GM12878 (cell line): ENCODE data around the gene RASGRF1. TPM values are rescaled to one million over a fixed set of nuclear protein-coding genes. Genes with fewer than 3 reads are reported as not detected.
A peak's percentile ranks its signal among the peaks of the same experiment; 100 is the strongest.

ENCODE experiments used
- ATAC-seq: fragments of 200-7000 bp; cut with Tn5 transposase; 3 replicates; pipeline ENCODE4 v1.9.1; 2020; ENCODE audit warnings: mild to moderate bottlenecking, moderate library complexity
- BruUV-seq: library from RNA; stranded (reverse); fragments of 400-500 nt; replicated peaks from 2 replicates; lab custom pipeline; 2021; lab: Mats Ljungman, UMichigan
- CTCF ChIA-PET: fragments of 300-600 bp; sonication (Branson Sonifier 250); formaldehyde crosslinking; extraction: SDS; loops from one replicate; lab custom pipeline; 2021; ENCODE audit warnings: inconsistent platforms; lab: Yijun Ruan, JAX
- POLR2A ChIA-PET: fragments of 350-600 bp; formaldehyde crosslinking; extraction: SDS; loops from one replicate; lab custom pipeline; 2021; ENCODE audit warnings: inconsistent platforms; lab: Charles Lee
- RAD21 ChIA-PET: fragments of 300-600 bp; sonication (Branson Sonifier 250); formaldehyde crosslinking; loops from one replicate; lab custom pipeline; 2023; ENCODE audit warnings: antibody characterized with exemption; ENCODE audit not compliant: unreplicated experiment; lab: Charles Lee
- SMC1A ChIA-PET: fragments of 300-600 bp; sonication (Branson Sonifier 250); formaldehyde crosslinking; loops from one replicate; lab custom pipeline; 2023; ENCODE audit not compliant: unreplicated experiment, uncharacterized antibody; lab: Charles Lee
- DNase-seq: peaks from one replicate; pipeline ENCODE4 v3.0.0-alpha.2; 2011; ENCODE audit warnings: low read depth, low spot score
- FAIRE-seq: peaks from 3 replicates; lab custom pipeline; 2011; peaks lifted over from hg19 to GRCh38; lab: Jason Lieb, UNC
- H2AFZ ChIP-seq: 2 replicates; pipeline ENCODE4 v1.6.0; 2011; ENCODE audit warnings: low read depth, low read length, control low read depth; ENCODE audit not compliant: control insufficient read depth
- H3K27ac ChIP-seq: 2 replicates; pipeline ENCODE4 v1.5.1; 2011; ENCODE audit warnings: control low read depth; ENCODE audit not compliant: control insufficient read depth, insufficient read depth
- H3K27me3 ChIP-seq, 2 experiments: replicated peaks in 1 of 2; 2 replicates each; pipeline versions ENCODE4 v1.6.0 to v1.6.1; 2011; ENCODE audit warnings: low read length in 1 of 2; ENCODE audit not compliant: control insufficient read depth in 2 of 2, insufficient read depth in 2 of 2
- H3K36me3 ChIP-seq, 2 experiments: 2 replicates each; pipeline ENCODE4 v1.5.1; 2011; ENCODE audit warnings: low read length in 1 of 2; ENCODE audit not compliant: control insufficient read depth in 2 of 2, insufficient read depth in 2 of 2
- H3K4me1 ChIP-seq: 2 replicates; pipeline ENCODE4 v1.6.1; 2011; ENCODE audit warnings: mild to moderate bottlenecking, low read length, moderate library complexity, mixed read lengths; ENCODE audit not compliant: control insufficient read depth, insufficient read depth
- H3K4me2 ChIP-seq: 2 replicates; pipeline ENCODE4 v1.6.0; 2011; ENCODE audit warnings: control low read depth; ENCODE audit not compliant: control insufficient read depth, insufficient read depth
- H3K4me3 ChIP-seq: fragments of 200-600 bp; sonication (generic); 2 replicates; pipeline ENCODE4 v1.5.1; 2016
- H3K79me2 ChIP-seq: 2 replicates; pipeline ENCODE4 v1.6.0; 2011; ENCODE audit warnings: low read length; ENCODE audit not compliant: control insufficient read depth, insufficient read depth
- H3K9ac ChIP-seq: 2 replicates; pipeline ENCODE4 v1.8.0; 2011; ENCODE audit warnings: low read length, control low read depth, mixed read lengths; ENCODE audit not compliant: control insufficient read depth, insufficient read depth
- H3K9me3 ChIP-seq: replicated peaks from 3 replicates; pipeline ENCODE4 v1.5.1; 2011; ENCODE audit warnings: mild to moderate bottlenecking, low read length; ENCODE audit not compliant: control insufficient read depth, insufficient read depth
- H4K20me1 ChIP-seq: 2 replicates; pipeline ENCODE4 v1.6.0; 2011; ENCODE audit not compliant: control insufficient read depth, insufficient read depth
- BHLHE40 ChIP-seq, 2 experiments: fragments of 450-650 bp in 1 of 2; IDR thresholded peaks; 2 replicates each; pipeline ENCODE4 v1.6.1; 2011 to 2017; ENCODE audit warnings: low read depth in 2 of 2, borderline replicate concordance in 1 of 2, improper control_type of control experiment in 1 of 2, low read length in 1 of 2, mild to moderate bottlenecking in 1 of 2
- CREB1 ChIP-seq: IDR thresholded peaks from 2 replicates; pipeline ENCODE4 v1.6.1; 2012; ENCODE audit warnings: low read depth, mild to moderate bottlenecking, inconsistent platforms
- DPF2 ChIP-seq: fragments of 450-650 bp; IDR thresholded peaks from 2 replicates; pipeline ENCODE4 v1.6.1; 2017; ENCODE audit warnings: mild to moderate bottlenecking
- GABPA ChIP-seq: IDR thresholded peaks from 2 replicates; pipeline ENCODE4 v1.6.1; 2014; ENCODE audit warnings: antibody characterized with exemption, low read depth, mild to moderate bottlenecking, inconsistent platforms
- HDAC6 ChIP-seq: fragments of 200-600 bp; sonication (generic); IDR thresholded peaks from one replicate; pipeline ENCODE4 v1.8.0; 2017; ENCODE audit warnings: antibody characterized with exemption; ENCODE audit not compliant: unreplicated experiment
- KDM1A ChIP-seq: fragments of 200-600 bp; sonication (generic); IDR thresholded peaks from 2 replicates; pipeline ENCODE4 v1.6.1; 2016; ENCODE audit warnings: borderline replicate concordance
- RAD21 ChIP-seq: IDR thresholded peaks from 2 replicates; pipeline ENCODE4 v1.6.1; 2011; ENCODE audit warnings: mild to moderate bottlenecking, low read depth, low read length, moderate library complexity; ENCODE audit not compliant: insufficient read depth
- RB1 ChIP-seq: fragments of 450-650 bp; formaldehyde crosslinking; IDR thresholded peaks from 2 replicates; pipeline ENCODE4 v1.6.1; 2017; ENCODE audit warnings: mild to moderate bottlenecking, borderline replicate concordance
- RBBP5 ChIP-seq: fragments of 200-600 bp; sonication (generic); conservative IDR thresholded peaks from 2 replicates; pipeline ENCODE4 v1.6.1; 2016
- SMAD5 ChIP-seq: IDR thresholded peaks from 2 replicates; pipeline ENCODE4 v1.6.1; 2016; ENCODE audit warnings: antibody characterized with exemption, low read depth
- SRF ChIP-seq, 2 experiments: IDR thresholded peaks; 2 replicates each; pipeline ENCODE4 v1.6.1; 2011; ENCODE audit warnings: low read depth in 2 of 2, low read length in 2 of 2, mild to moderate bottlenecking in 1 of 2, moderate library complexity in 1 of 2
- WGBS: methylation state at CpG from one replicate; pipeline ENCODE4 v1.1.6; 2016; ENCODE audit warnings: low lambda C conversion rate; ENCODE audit not compliant: insufficient replicate concordance, insufficient coverage; ENCODE audit errors: missing lambda C conversion rate; 5-methylcytosine and 5-hydroxymethylcytosine counted together
- in situ Hi-C: fragments of 300-500 bp; cut with MboI; formaldehyde crosslinking; loops from 9 replicates; pipeline ENCODE4 v1.14.3; 2018; ENCODE audit warnings: mixed read lengths
- intact Hi-C: fragments of 100-400 bp; cut with micrococcal nuclease; formaldehyde crosslinking; loops from one replicate; pipeline ENCODE4 v1.14.2; 2022; ENCODE audit not compliant: unreplicated experiment
- polyA plus RNA-seq, 11 experiments: library from polyadenylated mRNA; depleted of rRNA in 4 of 11; unstranded in 6 of 11; stranded (reverse) in 5 of 11; fragments of >200 nt; fragmentation: Nextera tagmentation in 4 of 11; fragmentation: Illumina TruSeq in 1 of 11; extraction: Ambion mirVana in 4 of 11; extraction: Trizol in 1 of 11; gene quantifications; 1 replicate in 1 of 11; 2 replicates in 10 of 11; pipeline versions ENCODE4 v1.2.1 to v1.2.3, GENCODE V29; 2011 to 2016; ENCODE audit warnings: inconsistent platforms in 2 of 11, missing spikeins in 2 of 11, low read depth in 1 of 11
- total RNA-seq, 4 experiments: library from RNA; depleted of rRNA in 3 of 4; stranded (reverse); fragments of >200 nt in 3 of 4; fragmentation: Illumina TruSeq in 1 of 4; extraction: Trizol in 1 of 4; gene quantifications; 2 replicates each; pipeline versions ENCODE4 v1.2.1 to v1.2.3, GENCODE V29; 2013 to 2021
- TF ChIP-seq, protein P1 (sequence below): IDR thresholded peaks from 2 replicates; pipeline ENCODE4 v1.6.1; 2011; ENCODE audit warnings: low read depth, mild to moderate bottlenecking, low read length, moderate library complexity, borderline replicate concordance; ENCODE audit errors: extremely low read depth
- TF ChIP-seq, protein P2 (sequence below): fragments of 450-650 bp; IDR thresholded peaks from 2 replicates; pipeline ENCODE4 v1.6.1; 2016; ENCODE audit warnings: mild to moderate bottlenecking

Gene RASGRF1
- total and polyA plus RNA-seq, 10 of the 15 experiments (the other 5 are each of a cell fraction or from before 2014, with no cell fraction given) = 0.20 to 1.9 (median 0.86) TPM

DNA sequence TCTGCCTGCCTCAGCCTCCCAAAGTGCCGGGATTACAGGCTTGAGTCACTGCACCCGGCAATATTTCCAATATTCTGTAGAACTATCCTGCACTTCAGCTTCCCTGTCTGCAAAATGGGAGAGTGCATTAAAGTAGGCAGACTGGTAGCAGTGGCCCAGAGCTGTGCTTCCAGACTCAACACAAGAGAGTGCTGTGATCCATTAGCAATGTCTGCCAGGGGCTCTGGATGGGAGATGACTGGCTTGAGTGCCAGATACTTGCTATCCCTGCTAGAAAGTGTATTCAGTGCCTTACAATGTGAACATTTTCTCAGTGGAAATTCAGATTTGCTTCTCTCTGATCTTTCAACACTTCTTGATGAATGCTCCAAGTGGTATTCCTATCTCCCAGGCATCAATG, 80.3 kb downstream of the RASGRF1 start:
- RAD21 ChIA-PET = no interaction called here
- 98% methylated on average over 2 of the region's 2 CpGs for WGBS

More for the DNA sequence above, 80.3 kb downstream of the RASGRF1 start:
- H3K9me3 ChIP-seq = no peaks in the 10 kb centered on the region; the same call in 2 of the 3 replicates
- no peak for ATAC-seq
- H4K20me1 ChIP-seq = no peaks in the 10 kb centered on the region
- in situ Hi-C loops = no loop called here
- no peaks in the 10 kb centered on the region for H3K79me2 ChIP-seq
- DNase-seq = no peak
- POLR2A ChIA-PET = no interaction called here
- BruUV-seq = no TSS peak
- intact Hi-C loops = no loop called here
- H3K4me2 ChIP-seq = no peak overlapping the region
- no peak overlapping the region for H2AFZ ChIP-seq
- H3K4me1 ChIP-seq = peaks cover 19% of the 10 kb centered on the region
- H3K27ac ChIP-seq = no peak overlapping the region
- H3K4me3 ChIP-seq = no peak overlapping the region
- SMC1A ChIA-PET = no interaction called here
- H3K27me3 ChIP-seq = no peaks in the 10 kb centered on the region
- CTCF ChIA-PET = interaction anchor here (2.2 kb wide), 2 partner anchors 18 to 101 kb away, joined by 6 to 7 read pairs; no protein-coding TSS in a partner anchor
- TF ChIP-seq DPF2 (no peak), HDAC6 (no peak), RAD21 (no peak), SMAD5 (no peak), RBBP5 (no peak), SRF (IDR thresholded peaks at IDR 0.05; ENCODE audit: low read depth in 2 of 2, low read length in 2 of 2) (0 out of 4 replicates have a peak, but pooled peaks of 1 of the 2 experiments have one; percentile 50), CREB1 (no peak), RB1 (no peak), KDM1A (no peak), BHLHE40 (IDR thresholded peaks at IDR 0.05; ENCODE audit: borderline replicate concordance in 1 of 2, low read depth in 2 of 2, low read length in 1 of 2) (no peak), GABPA (no peak)
- TF ChIP-seq, protein P1, sequence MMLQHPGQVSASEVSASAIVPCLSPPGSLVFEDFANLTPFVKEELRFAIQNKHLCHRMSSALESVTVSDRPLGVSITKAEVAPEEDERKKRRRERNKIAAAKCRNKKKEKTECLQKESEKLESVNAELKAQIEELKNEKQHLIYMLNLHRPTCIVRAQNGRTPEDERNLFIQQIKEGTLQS = no peak
- TF ChIP-seq, protein P2, sequence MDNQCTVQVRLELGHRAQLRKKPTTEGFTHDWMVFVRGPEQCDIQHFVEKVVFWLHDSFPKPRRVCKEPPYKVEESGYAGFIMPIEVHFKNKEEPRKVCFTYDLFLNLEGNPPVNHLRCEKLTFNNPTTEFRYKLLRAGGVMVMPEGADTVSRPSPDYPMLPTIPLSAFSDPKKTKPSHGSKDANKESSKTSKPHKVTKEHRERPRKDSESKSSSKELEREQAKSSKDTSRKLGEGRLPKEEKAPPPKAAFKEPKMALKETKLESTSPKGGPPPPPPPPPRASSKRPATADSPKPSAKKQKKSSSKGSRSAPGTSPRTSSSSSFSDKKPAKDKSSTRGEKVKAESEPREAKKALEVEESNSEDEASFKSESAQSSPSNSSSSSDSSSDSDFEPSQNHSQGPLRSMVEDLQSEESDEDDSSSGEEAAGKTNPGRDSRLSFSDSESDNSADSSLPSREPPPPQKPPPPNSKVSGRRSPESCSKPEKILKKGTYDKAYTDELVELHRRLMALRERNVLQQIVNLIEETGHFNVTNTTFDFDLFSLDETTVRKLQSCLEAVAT = 0 out of 2 replicates have a peak, but pooled peaks have one; percentile 43
- no peaks in the 10 kb centered on the region for H3K36me3 ChIP-seq
- no peak for FAIRE-seq
- no peak overlapping the region for H3K9ac ChIP-seq
